GM10248 (cell line): ENCODE measurements around the gene DUSP23.
A peak's percentile ranks its signal among the peaks of the same experiment; 100 is the strongest.

ENCODE experiments used
- CTCF ChIA-PET: fragments of 300-600 bp; sonication (Branson Sonifier 250); formaldehyde crosslinking; extraction: SDS; loops from one replicate; lab custom pipeline; 2021; ENCODE audit warnings: antibody characterized with exemption; lab: Yijun Ruan, JAX
- POLR2A ChIA-PET: fragments of 350-650 bp; sonication (Branson Sonifier 250); formaldehyde crosslinking; extraction: SDS; loops from one replicate; lab custom pipeline; 2020; ENCODE audit warnings: antibody characterized with exemption; lab: Yijun Ruan, JAX
- DNase-seq: peaks from one replicate; pipeline ENCODE4 v3.0.0; 2012; ENCODE audit errors: extremely low spot score
- CTCF ChIP-seq: IDR thresholded peaks from 2 replicates; pipeline ENCODE4 v1.5.1; 2012; ENCODE audit warnings: mild to moderate bottlenecking, low read depth; ENCODE audit errors: extremely low read depth, missing control alignments, control extremely low read depth

The DUSP23 gene

GRCh38 chr1:159791031-159791430 is 10.3 kb downstream of the DUSP23 start:
- no peak for DNase-seq
- CTCF ChIA-PET = no interaction called here
- POLR2A ChIA-PET = no interaction called here
- TF ChIP-seq CTCF = no peak

- no peak for DNase-seq
- TF ChIP-seq CTCF = no peak
- ChIA-PET CTCF (no interaction called here), POLR2A (no interaction called here)
Observed at GRCh38 chr1:159791461-159791860, 10.7 kb downstream of the DUSP23 start.

- no peak for DNase-seq
- POLR2A ChIA-PET = no interaction called here
- TF ChIP-seq CTCF = no peak
- CTCF ChIA-PET = interaction anchor here (1.3 to 12.4 kb wide), 5 partner anchors 9 to 210 kb away, joined by 3 to 302 read pairs (median 4); no protein-coding TSS in a partner anchor
Observed at GRCh38 chr1:159795534-159795933, 14.8 kb downstream of the DUSP23 start.

GRCh38 chr1:159798893-159799292 is 18.1 kb downstream of the DUSP23 start:
- peak; percentile 57 for TF ChIP-seq CTCF
- ChIA-PET POLR2A (no interaction called here), CTCF (interaction anchor here (0.6 to 12.4 kb wide), 51 partner anchors 10 to 637 kb away, joined by 3 to 302 read pairs (median 5); partner anchors contain the start of genes DUSP23, IGSF9, SLAMF8 and SLAMF9)
- peak; percentile 67 for DNase-seq

GRCh38 chr1:159799446-159799985 is 18.8 kb downstream of the DUSP23 start:
- TF ChIP-seq CTCF = no peak
- POLR2A ChIA-PET = interaction anchor here (0.6 kb wide), 1 partner anchor 14 kb away, joined by 3 read pairs; no protein-coding TSS in a partner anchor
- DNase-seq = no peak
- CTCF ChIA-PET = interaction anchor here (0.6 to 12.4 kb wide), 44 partner anchors 10 to 638 kb away, joined by 3 to 302 read pairs (median 5); partner anchors contain the start of genes DUSP23, IGSF9, SLAMF8 and SLAMF9

- DNase-seq = no peak
- ChIA-PET CTCF (interaction anchor here (1.3 to 12.4 kb wide), 16 partner anchors 11 to 590 kb away, joined by 4 to 302 read pairs (median 12); partner anchors contain the start of genes DUSP23, IGSF9, SLAMF8 and SLAMF9), POLR2A (no interaction called here)
- no peak for TF ChIP-seq CTCF
Observed at GRCh38 chr1:159800177-159800930, 19.6 kb downstream of the DUSP23 start.
